HepG2 (cell line): Measurements from ENCODE around the gene NCKIPSD. TPM values are rescaled to one million over a fixed set of nuclear protein-coding genes. Genes with fewer than 3 reads are reported as not detected.

ENCODE experiments used
- ATF2 ChIP-seq: sonication (generic); formaldehyde crosslinking; IDR thresholded peaks from 2 replicates; pipeline ENCODE4 v1.4.0; 2020; ENCODE audit warnings: missing genetic modification reagents
- CCAR2 ChIP-seq: fragments of 200-400 bp; formaldehyde crosslinking; optimal IDR thresholded peaks from 2 replicates; pipeline ENCODE3; 2018; ENCODE audit warnings: low read depth, mild to moderate bottlenecking, low read length, moderate library complexity
- GMEB1 ChIP-seq: sonication (generic); formaldehyde crosslinking; IDR thresholded peaks from 2 replicates; pipeline ENCODE4 v1.5.1; 2020; ENCODE audit warnings: missing genetic modification reagents, mild to moderate bottlenecking, borderline replicate concordance
- HDAC6 ChIP-seq: fragments of 200-600 bp; sonication (generic); IDR thresholded peaks from 2 replicates; pipeline ENCODE4 v1.7.0; 2017; ENCODE audit warnings: mild to moderate bottlenecking, antibody characterized with exemption, low read length, low read depth
- MYNN ChIP-seq: sonication (generic); formaldehyde crosslinking; IDR thresholded peaks from 2 replicates; pipeline ENCODE4 v1.4.0; 2020; ENCODE audit warnings: mild to moderate bottlenecking, low read depth, missing genetic modification reagents
- RBAK ChIP-seq: sonication (generic); formaldehyde crosslinking; IDR thresholded peaks from 2 replicates; pipeline ENCODE4 v1.5.1; 2020; ENCODE audit warnings: mild to moderate bottlenecking, missing genetic modification reagents
- SRSF4 ChIP-seq: fragments of 200-400 bp; formaldehyde crosslinking; IDR thresholded peaks from one replicate; pipeline ENCODE4 v1.6.1; 2018; ENCODE audit warnings: mild to moderate bottlenecking, low read depth, low read length, moderate library complexity; ENCODE audit not compliant: poor library complexity, severe bottlenecking
- TBL1XR1 ChIP-seq: fragments of 150-350 bp; IDR thresholded peaks from 2 replicates; pipeline ENCODE4 v1.6.1; 2014; ENCODE audit warnings: borderline replicate concordance, low read length; ENCODE audit not compliant: partially characterized antibody
- XBP1 ChIP-seq: sonication (generic); formaldehyde crosslinking; IDR thresholded peaks from 2 replicates; pipeline ENCODE4 v1.5.0; 2020; ENCODE audit warnings: missing genetic modification reagents
- ZBTB14 ChIP-seq: sonication (generic); formaldehyde crosslinking; IDR thresholded peaks from 2 replicates; pipeline ENCODE4 v1.4.0; 2020; ENCODE audit warnings: missing genetic modification reagents
- ZIK1 ChIP-seq: sonication (generic); formaldehyde crosslinking; IDR thresholded peaks from 2 replicates; pipeline ENCODE4 v1.5.0; 2020; ENCODE audit warnings: mild to moderate bottlenecking, low read depth, missing genetic modification reagents, borderline replicate concordance
- ZNF253 ChIP-seq: sonication (generic); formaldehyde crosslinking; IDR thresholded peaks from 2 replicates; pipeline ENCODE4 v1.8.0; 2022; ENCODE audit warnings: mild to moderate bottlenecking, missing genetic modification reagents, borderline replicate concordance
- ZNF552 ChIP-seq: sonication (generic); formaldehyde crosslinking; IDR thresholded peaks from 2 replicates; pipeline ENCODE4 v1.9.0; 2022; ENCODE audit warnings: missing genetic modification reagents, mild to moderate bottlenecking, borderline replicate concordance
- ZNF557 ChIP-seq: sonication (generic); formaldehyde crosslinking; IDR thresholded peaks from 2 replicates; pipeline ENCODE4 v1.4.0; 2020; ENCODE audit warnings: missing genetic modification reagents
- ZNF567 ChIP-seq: sonication (generic); formaldehyde crosslinking; IDR thresholded peaks from 2 replicates; pipeline ENCODE4 v1.8.1; 2023; ENCODE audit warnings: mild to moderate bottlenecking, missing genetic modification reagents, borderline replicate concordance
- polyA plus RNA-seq, 8 experiments: library from polyadenylated mRNA; depleted of rRNA in 3 of 8; stranded (reverse) in 7 of 8; unstranded in 1 of 8; fragments of >200 nt; fragmentation: Illumina TruSeq in 4 of 8; extraction: Trizol in 4 of 8; gene quantifications; 2 replicates each; pipeline versions ENCODE4 v1.2.1 to v1.2.3, GENCODE V29; 2011 to 2016; ENCODE audit warnings: low read depth in 4 of 8, missing spikeins in 1 of 8, mixed read lengths in 1 of 8; ENCODE audit not compliant: insufficient read depth in 1 of 8
- total RNA-seq, 5 experiments: library from RNA; depleted of rRNA; stranded (reverse); fragments of >200 nt; fragmentation: Illumina TruSeq; extraction: Trizol; gene quantifications; 2 replicates each; pipeline ENCODE4 v1.2.3, GENCODE V29; 2016; ENCODE audit warnings: low read depth in 1 of 5
- TF ChIP-seq, protein P1 (sequence below), 2 experiments: IDR thresholded peaks; 2 replicates each; pipeline ENCODE4 v1.6.1; 2011 to 2012; ENCODE audit warnings: low read length in 2 of 2, borderline replicate concordance in 1 of 2, low read depth in 1 of 2, mild to moderate bottlenecking in 1 of 2, moderate library complexity in 1 of 2
- TF ChIP-seq, protein P2 (sequence below): sonication (generic); formaldehyde crosslinking; IDR thresholded peaks from 2 replicates; pipeline ENCODE4 v1.5.0; 2020; ENCODE audit warnings: missing genetic modification reagents

The NCKIPSD gene
- total and polyA plus RNA-seq, 2 of the 13 experiments (the other 11 are each of a cell fraction or from before 2014, with no cell fraction given) = 13.5 to 35.2 TPM

DNA sequence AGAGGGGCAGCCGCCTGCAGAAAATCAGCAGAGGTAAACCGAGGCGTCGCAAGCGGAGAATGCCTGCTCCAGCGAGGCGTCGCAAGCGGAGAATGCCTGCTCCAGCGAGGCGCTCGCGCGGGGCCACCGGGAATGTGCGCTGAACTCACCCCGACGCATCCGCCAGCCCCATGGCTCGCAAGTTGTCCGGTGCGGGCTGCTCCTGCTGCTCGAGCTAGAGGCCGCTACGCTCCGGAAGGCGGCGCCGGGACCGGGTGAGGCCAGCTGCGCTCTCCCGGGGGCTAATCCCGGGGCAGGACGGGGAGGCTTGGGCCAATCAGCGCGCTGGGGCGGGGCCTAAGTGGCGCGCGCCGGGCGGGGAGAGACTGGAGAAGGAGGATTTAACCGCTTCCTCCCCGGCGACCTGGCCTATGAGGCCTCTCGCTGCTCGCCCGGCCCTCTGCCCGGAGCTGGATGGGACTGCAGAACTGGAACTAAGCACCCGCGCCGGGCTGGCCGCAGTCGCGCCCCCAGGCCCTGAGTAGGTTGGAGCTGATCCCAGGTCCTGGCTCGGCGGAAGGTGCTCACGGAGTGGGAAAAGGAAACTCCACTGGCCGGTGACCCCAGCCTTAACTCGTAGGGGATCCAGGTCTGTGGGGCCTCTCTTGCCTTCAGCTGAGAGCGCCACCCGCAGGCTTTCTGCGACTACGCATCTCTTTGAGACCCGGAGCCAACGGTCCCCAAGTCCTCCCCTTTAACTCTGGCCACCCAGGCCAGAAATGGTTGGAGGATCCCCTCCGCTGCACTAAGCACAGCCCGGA is 50.3 kb downstream of the NCKIPSD start, which contains the start of gene SLC26A6 (continued):
- TF ChIP-seq MYNN (CRISPR knock-in tag) (no peak), TBL1XR1 (no peak), ZIK1 (CRISPR knock-in tag) (peak; percentile 84), ZNF557 (CRISPR knock-in tag) (no peak; the same call in 1 of the 2 replicates), CCAR2 (no peak), HDAC6 (no peak), ZNF253 (CRISPR knock-in tag) (peak; percentile 91), ZBTB14 (peak; percentile 54), ATF2 (peak; percentile 33; the same call in 1 of the 2 replicates), GMEB1 (CRISPR knock-in tag) (peak; percentile 75; the same call in 1 of the 2 replicates), ZNF567 (CRISPR knock-in tag) (0 out of 2 replicates have a peak, but pooled peaks have one; percentile 11), XBP1 (0 out of 2 replicates have a peak, but pooled peaks have one; percentile 37), ZNF552 (CRISPR knock-in tag) (no peak), SRSF4 (no peak), RBAK (0 out of 2 replicates have a peak, but pooled peaks have one; percentile 41)
- TF ChIP-seq, protein P1, sequence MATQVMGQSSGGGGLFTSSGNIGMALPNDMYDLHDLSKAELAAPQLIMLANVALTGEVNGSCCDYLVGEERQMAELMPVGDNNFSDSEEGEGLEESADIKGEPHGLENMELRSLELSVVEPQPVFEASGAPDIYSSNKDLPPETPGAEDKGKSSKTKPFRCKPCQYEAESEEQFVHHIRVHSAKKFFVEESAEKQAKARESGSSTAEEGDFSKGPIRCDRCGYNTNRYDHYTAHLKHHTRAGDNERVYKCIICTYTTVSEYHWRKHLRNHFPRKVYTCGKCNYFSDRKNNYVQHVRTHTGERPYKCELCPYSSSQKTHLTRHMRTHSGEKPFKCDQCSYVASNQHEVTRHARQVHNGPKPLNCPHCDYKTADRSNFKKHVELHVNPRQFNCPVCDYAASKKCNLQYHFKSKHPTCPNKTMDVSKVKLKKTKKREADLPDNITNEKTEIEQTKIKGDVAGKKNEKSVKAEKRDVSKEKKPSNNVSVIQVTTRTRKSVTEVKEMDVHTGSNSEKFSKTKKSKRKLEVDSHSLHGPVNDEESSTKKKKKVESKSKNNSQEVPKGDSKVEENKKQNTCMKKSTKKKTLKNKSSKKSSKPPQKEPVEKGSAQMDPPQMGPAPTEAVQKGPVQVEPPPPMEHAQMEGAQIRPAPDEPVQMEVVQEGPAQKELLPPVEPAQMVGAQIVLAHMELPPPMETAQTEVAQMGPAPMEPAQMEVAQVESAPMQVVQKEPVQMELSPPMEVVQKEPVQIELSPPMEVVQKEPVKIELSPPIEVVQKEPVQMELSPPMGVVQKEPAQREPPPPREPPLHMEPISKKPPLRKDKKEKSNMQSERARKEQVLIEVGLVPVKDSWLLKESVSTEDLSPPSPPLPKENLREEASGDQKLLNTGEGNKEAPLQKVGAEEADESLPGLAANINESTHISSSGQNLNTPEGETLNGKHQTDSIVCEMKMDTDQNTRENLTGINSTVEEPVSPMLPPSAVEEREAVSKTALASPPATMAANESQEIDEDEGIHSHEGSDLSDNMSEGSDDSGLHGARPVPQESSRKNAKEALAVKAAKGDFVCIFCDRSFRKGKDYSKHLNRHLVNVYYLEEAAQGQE (IDR thresholded peaks at IDR 0.05; ENCODE audit: borderline replicate concordance in 1 of 2, low read depth in 1 of 2, low read length in 2 of 2) = no peak; a peak in 1 of 4 replicates
- TF ChIP-seq, protein P2, sequence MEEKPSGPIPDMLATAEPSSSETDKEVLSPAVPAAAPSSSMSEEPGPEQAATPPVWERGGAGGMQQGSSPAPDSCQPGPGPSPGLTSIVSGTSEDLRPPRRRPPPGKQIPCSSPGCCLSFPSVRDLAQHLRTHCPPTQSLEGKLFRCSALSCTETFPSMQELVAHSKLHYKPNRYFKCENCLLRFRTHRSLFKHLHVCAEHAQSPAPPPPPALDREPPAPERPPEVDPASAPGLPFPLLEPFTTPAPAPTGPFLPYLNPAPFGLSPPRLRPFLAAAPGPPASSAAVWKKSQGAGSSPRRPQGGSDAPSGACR (CRISPR knock-in tag) = peak; percentile 96
